Osteoblast (primary cell): ENCODE data around the gene TRIP11. TPM values are rescaled to one million over a fixed set of nuclear protein-coding genes. Genes with fewer than 3 reads are reported as not detected.

Source experiments
- DNase-seq: peaks from one replicate; pipeline ENCODE4 v3.0.0; 2011; ENCODE audit warnings: low spot score, mixed read lengths; ENCODE audit not compliant: insufficient read length; ENCODE audit errors: missing footprints
- H2AFZ ChIP-seq: 2 replicates; pipeline ENCODE4 v1.6.0; 2011; ENCODE audit warnings: mild to moderate bottlenecking, low read length
- H3K27ac ChIP-seq: 2 replicates; pipeline ENCODE4 v1.5.1; 2011; ENCODE audit warnings: mild to moderate bottlenecking, low read depth, low read length, moderate library complexity
- H3K27me3 ChIP-seq: 2 replicates; pipeline ENCODE4 v1.6.0; 2012; ENCODE audit warnings: mild to moderate bottlenecking, control low read depth, inconsistent platforms, low read length, moderate library complexity; ENCODE audit not compliant: insufficient read depth
- H3K36me3 ChIP-seq: 2 replicates; pipeline ENCODE4 v1.5.1; 2011; ENCODE audit warnings: mild to moderate bottlenecking, low read length, control low read depth, moderate library complexity; ENCODE audit not compliant: insufficient read depth
- H3K4me1 ChIP-seq: 2 replicates; pipeline ENCODE4 v1.5.1; 2011; ENCODE audit warnings: mild to moderate bottlenecking, low read length, control low read depth, moderate library complexity; ENCODE audit not compliant: insufficient read depth
- H3K4me2 ChIP-seq: 2 replicates; pipeline ENCODE4 v1.6.0; 2011; ENCODE audit warnings: mild to moderate bottlenecking, low read length; ENCODE audit not compliant: insufficient read depth
- H3K4me3 ChIP-seq: fragments of 200-600 bp; sonication (generic); 3 replicates; pipeline ENCODE4 v1.5.1; 2012; ENCODE audit warnings: mild to moderate bottlenecking, low read length, inconsistent platforms; ENCODE audit not compliant: insufficient read depth
- H3K79me2 ChIP-seq: 2 replicates; pipeline ENCODE4 v1.6.0; 2012; ENCODE audit warnings: mild to moderate bottlenecking, low read length, control low read depth, inconsistent platforms; ENCODE audit not compliant: insufficient read depth
- H3K9me3 ChIP-seq: 2 replicates; pipeline ENCODE4 v1.5.1; 2011; ENCODE audit warnings: low read depth, low read length, control low read depth
- H4K20me1 ChIP-seq: 2 replicates; pipeline ENCODE4 v1.6.0; 2012; ENCODE audit warnings: mild to moderate bottlenecking, low read length, control low read depth; ENCODE audit not compliant: insufficient read depth
- total RNA-seq: library from RNA; depleted of rRNA; stranded (reverse); fragments of >200 nt; gene quantifications from 2 replicates; pipeline ENCODE4 v1.2.3, GENCODE V29; 2012
- TF ChIP-seq, protein P1 (sequence below): IDR thresholded peaks from 2 replicates; pipeline ENCODE4 v1.5.1; 2011; ENCODE audit warnings: mild to moderate bottlenecking, low read depth, low read length, moderate library complexity; ENCODE audit errors: extremely low read depth

Gene TRIP11
- total RNA-seq, 1 donor: 38.0 TPM

DNA sequence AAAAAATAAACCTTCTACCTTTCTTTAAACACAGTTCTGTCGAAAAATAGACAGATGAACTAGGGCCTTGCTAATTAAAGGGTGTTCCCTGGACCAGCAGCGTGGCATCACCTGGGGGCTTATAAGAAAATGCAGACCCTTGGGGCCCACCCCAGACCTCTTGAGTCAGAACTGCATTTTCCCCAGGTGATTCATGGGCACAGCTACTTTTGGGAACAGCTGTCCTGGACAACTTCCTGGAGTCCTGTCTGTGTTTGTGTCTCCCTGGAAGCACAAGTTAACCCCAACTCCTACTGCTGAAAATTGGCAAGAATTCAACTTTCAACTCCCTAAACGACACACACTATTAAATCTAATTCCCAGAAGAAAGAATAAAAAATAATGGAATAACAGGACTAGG lies 110.2 kb downstream of the TRIP11 start:
- Histone ChIP-seq H2AFZ (no peak overlapping the region), H3K9me3 (no peaks in the 10 kb centered on the region), H3K36me3 (no peaks in the 10 kb centered on the region), H3K27ac (no peak overlapping the region), H3K27me3 (no peaks in the 10 kb centered on the region), H3K4me3 (no peak overlapping the region), H4K20me1 (peaks cover 5% of the 10 kb centered on the region), H3K79me2 (no peaks in the 10 kb centered on the region), H3K4me1 (peaks cover 12% of the 10 kb centered on the region), H3K4me2 (no peak overlapping the region)
- no peak for DNase-seq
- TF ChIP-seq, protein P1, sequence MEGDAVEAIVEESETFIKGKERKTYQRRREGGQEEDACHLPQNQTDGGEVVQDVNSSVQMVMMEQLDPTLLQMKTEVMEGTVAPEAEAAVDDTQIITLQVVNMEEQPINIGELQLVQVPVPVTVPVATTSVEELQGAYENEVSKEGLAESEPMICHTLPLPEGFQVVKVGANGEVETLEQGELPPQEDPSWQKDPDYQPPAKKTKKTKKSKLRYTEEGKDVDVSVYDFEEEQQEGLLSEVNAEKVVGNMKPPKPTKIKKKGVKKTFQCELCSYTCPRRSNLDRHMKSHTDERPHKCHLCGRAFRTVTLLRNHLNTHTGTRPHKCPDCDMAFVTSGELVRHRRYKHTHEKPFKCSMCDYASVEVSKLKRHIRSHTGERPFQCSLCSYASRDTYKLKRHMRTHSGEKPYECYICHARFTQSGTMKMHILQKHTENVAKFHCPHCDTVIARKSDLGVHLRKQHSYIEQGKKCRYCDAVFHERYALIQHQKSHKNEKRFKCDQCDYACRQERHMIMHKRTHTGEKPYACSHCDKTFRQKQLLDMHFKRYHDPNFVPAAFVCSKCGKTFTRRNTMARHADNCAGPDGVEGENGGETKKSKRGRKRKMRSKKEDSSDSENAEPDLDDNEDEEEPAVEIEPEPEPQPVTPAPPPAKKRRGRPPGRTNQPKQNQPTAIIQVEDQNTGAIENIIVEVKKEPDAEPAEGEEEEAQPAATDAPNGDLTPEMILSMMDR: no peak

DNA sequence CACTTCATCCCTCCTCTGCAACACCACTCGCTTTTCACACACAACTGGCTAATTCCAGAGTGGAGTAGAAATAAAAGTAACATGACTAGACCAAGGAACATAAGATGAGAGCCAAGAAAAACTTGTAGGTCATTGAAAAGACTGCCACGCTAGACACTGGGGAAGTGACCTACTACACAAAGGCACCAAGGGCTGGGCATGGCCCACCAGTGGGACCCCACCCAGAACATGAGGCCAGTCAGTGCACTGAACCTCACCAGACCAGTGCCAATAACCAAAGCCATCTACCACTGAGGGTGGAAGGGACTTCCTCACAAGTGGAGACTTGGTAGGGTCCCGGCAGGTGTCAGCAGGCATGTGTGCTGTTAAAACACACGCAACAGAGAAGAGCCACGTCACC lies 112.1 kb downstream of the TRIP11 start:
- peaks cover 12% of the 10 kb centered on the region for H3K4me1 ChIP-seq
- no peaks in the 10 kb centered on the region for H3K27me3 ChIP-seq
- no peak overlapping the region for H3K27ac ChIP-seq
- H4K20me1 ChIP-seq: peaks cover 5% of the 10 kb centered on the region
- H2AFZ ChIP-seq: no peak overlapping the region
- no peak for DNase-seq
- H3K4me3 ChIP-seq: no peak overlapping the region
- H3K4me2 ChIP-seq: no peak overlapping the region
- no peaks in the 10 kb centered on the region for H3K79me2 ChIP-seq
- no peaks in the 10 kb centered on the region for H3K36me3 ChIP-seq
- no peaks in the 10 kb centered on the region for H3K9me3 ChIP-seq
- TF ChIP-seq, protein P1: no peak

DNA sequence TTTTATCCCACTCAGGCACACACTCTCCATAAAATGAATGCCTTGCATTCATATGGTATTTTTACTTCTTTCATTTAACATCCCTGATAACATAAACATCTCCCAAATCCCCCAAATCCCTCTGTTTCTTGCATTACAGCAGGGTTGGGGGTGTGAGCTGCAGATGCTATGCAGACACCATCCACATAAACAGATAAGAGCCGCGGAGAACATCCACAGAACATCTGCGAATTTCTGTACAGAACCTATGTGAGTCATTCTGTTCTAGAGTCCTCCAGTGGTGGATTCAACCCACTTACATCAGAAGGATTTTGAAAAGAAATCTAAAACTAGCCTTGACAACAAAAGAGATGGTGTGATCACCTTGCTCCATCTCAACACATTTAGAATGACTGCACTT lies 112.7 kb downstream of the TRIP11 start:
- no peak overlapping the region for H2AFZ ChIP-seq
- no peaks in the 10 kb centered on the region for H3K9me3 ChIP-seq
- H3K79me2 ChIP-seq: no peaks in the 10 kb centered on the region
- DNase-seq: no peak
- H3K4me3 ChIP-seq: no peak overlapping the region
- H4K20me1 ChIP-seq: peaks cover 5% of the 10 kb centered on the region
- H3K27me3 ChIP-seq: no peaks in the 10 kb centered on the region
- TF ChIP-seq, protein P1: no peak
- peaks cover 15% of the 10 kb centered on the region for H3K4me1 ChIP-seq
- no peak overlapping the region for H3K27ac ChIP-seq
- H3K4me2 ChIP-seq: no peak overlapping the region
- H3K36me3 ChIP-seq: no peaks in the 10 kb centered on the region

DNA sequence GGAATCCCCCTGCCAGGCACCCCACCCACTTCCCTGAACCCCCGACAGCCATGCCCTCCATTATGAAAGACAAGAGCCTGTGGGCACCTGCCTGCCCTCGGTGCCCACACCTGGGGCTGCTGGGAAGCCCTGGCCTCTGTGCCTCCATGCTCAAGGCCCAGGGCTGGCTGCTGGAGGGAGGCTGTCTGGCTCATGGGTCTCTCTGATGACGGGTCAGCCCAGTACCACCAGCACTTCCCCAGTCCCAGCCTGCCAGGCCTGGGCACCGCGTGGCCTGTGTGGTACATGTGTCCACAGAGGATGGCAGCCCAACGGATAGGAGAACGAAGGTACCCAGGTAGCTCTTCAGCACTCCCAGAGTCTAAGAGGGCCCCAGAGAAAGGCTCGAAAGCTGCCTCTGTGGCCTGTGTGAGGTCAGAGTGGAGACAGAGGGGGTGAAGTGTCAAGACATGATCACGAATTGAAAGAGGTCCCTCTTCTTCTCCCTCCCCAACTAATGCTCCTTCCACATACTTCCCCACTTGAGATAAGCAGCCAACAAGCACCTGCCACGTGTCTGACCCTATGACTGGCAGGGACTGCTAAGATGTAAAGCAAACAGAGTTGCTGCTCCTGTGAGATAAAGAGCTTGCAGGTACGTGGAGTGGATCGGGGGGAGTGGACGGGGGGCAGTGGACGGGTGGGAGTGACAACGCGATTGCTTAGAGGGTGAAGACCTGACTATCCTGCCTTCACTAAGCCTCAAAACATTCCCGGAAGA lies 113.5 kb downstream of the TRIP11 start:
- Histone ChIP-seq H2AFZ (no peak overlapping the region), H4K20me1 (peaks cover 5% of the 10 kb centered on the region), H3K9me3 (no peaks in the 10 kb centered on the region), H3K4me1 (peaks cover 15% of the 10 kb centered on the region), H3K36me3 (no peaks in the 10 kb centered on the region), H3K79me2 (no peaks in the 10 kb centered on the region), H3K4me2 (no peak overlapping the region), H3K4me3 (no peak overlapping the region), H3K27me3 (no peaks in the 10 kb centered on the region), H3K27ac (no peak overlapping the region)
- DNase-seq: no peak
- TF ChIP-seq, protein P1: no peak
